NCI-H2029 treated with DMSO at 0.1 percent for 48 hours (cell line): ENCODE measurements around the gene EVI5.
A peak's percentile ranks its signal among the peaks of the same experiment; 100 is the strongest.
"Not testable (repeated sequence)": the region's sequence is repeated elsewhere in the genome, so short reads cannot be mapped to it uniquely, and the experiment has no call there.

ENCODE experiments used
- DNase-seq: peaks from one replicate; lab custom pipeline; 2025; lab: John Stamatoyannopoulos, UW

Gene EVI5

GRCh38 chr1:92791487-92792066 lies 6.7 kb upstream of the EVI5 start:
- no peak for DNase-seq

- DNase-seq, result no peak
Observed at GRCh38 chr1:92790867-92791266, 6.0 kb upstream of the EVI5 start.

- DNase-seq, result no peak
Observed at GRCh38 chr1:92790081-92790480, 5.2 kb upstream of the EVI5 start.

- no peak for DNase-seq
Observed at GRCh38 chr1:92786111-92786901, 1.4 kb upstream of the EVI5 start.

- no peak for DNase-seq
Observed at GRCh38 chr1:92784021-92784638, 778 bp downstream of the EVI5 start.

- DNase-seq, result not testable (repeated sequence)
Observed at GRCh38 chr1:92783550-92783949, 1.4 kb downstream of the EVI5 start.

GRCh38 chr1:92778376-92778775 lies 6.5 kb downstream of the EVI5 start:
- DNase-seq, result no peak

GRCh38 chr1:92774407-92774806 lies 10.5 kb downstream of the EVI5 start:
- no peak for DNase-seq

- not testable (repeated sequence) for DNase-seq
Observed at GRCh38 chr1:92773749-92774148, 11.2 kb downstream of the EVI5 start.

- no peak for DNase-seq
Observed at GRCh38 chr1:92769856-92770255, 15.1 kb downstream of the EVI5 start.

GRCh38 chr1:92768915-92769314 lies 16.0 kb downstream of the EVI5 start:
- no peak for DNase-seq

GRCh38 chr1:92768296-92768695 lies 16.6 kb downstream of the EVI5 start:
- no peak for DNase-seq

- DNase-seq, result no peak
Observed at GRCh38 chr1:92764116-92764515, 20.8 kb downstream of the EVI5 start.

- no peak for DNase-seq
Observed at GRCh38 chr1:92762355-92762754, 22.6 kb downstream of the EVI5 start.

GRCh38 chr1:92759361-92759760 lies 25.5 kb downstream of the EVI5 start:
- DNase-seq, result no peak

- DNase-seq, result no peak
Observed at GRCh38 chr1:92756537-92756936, 28.4 kb downstream of the EVI5 start.

- DNase-seq, result no peak
Observed at GRCh38 chr1:92755541-92756461, 29.1 kb downstream of the EVI5 start.

GRCh38 chr1:92754719-92755050 lies 30.2 kb downstream of the EVI5 start:
- no peak for DNase-seq

GRCh38 chr1:92754000-92754718 lies 30.7 kb downstream of the EVI5 start:
- DNase-seq, result no peak

GRCh38 chr1:92752719-92753118 lies 32.2 kb downstream of the EVI5 start:
- no peak for DNase-seq

GRCh38 chr1:92749024-92749634 lies 35.8 kb downstream of the EVI5 start:
- DNase-seq, result peak; percentile 79
